GM23338 (cell line): ENCODE data around the gene SORBS1.

Experiments used
- CREB1 ChIP-seq: fragments of 250-450 bp; sonication (Bioruptor Pico); IDR thresholded peaks from 2 replicates; pipeline ENCODE4 v1.5.0; 2020; ENCODE audit warnings: low read depth, mild to moderate bottlenecking, moderate library complexity
- EZH2 ChIP-seq: fragments of 200-600 bp; sonication (generic); IDR thresholded peaks from one replicate; pipeline ENCODE4 v1.8.0; 2017; ENCODE audit warnings: antibody characterized with exemption, mild to moderate bottlenecking, low read depth; ENCODE audit not compliant: unreplicated experiment
- EZH2phosphoT487 ChIP-seq: fragments of 200-600 bp; sonication (generic); IDR thresholded peaks from one replicate; pipeline ENCODE4 v1.8.1; 2018; ENCODE audit warnings: antibody characterized with exemption; ENCODE audit not compliant: unreplicated experiment
- JUNB ChIP-seq: IDR thresholded peaks from one replicate; pipeline ENCODE4 v1.6.1; 2016; ENCODE audit warnings: antibody characterized with exemption; ENCODE audit not compliant: unreplicated experiment
- NANOG ChIP-seq: IDR thresholded peaks from 2 replicates; pipeline ENCODE4 v1.6.1; 2016; ENCODE audit warnings: antibody characterized with exemption, borderline replicate concordance
- POLR2AphosphoS5 ChIP-seq: IDR thresholded peaks from 2 replicates; pipeline ENCODE4 v1.6.1; 2016; ENCODE audit warnings: antibody characterized with exemption, low read depth
- STAT1 ChIP-seq: IDR thresholded peaks from one replicate; pipeline ENCODE4 v1.6.1; 2016; ENCODE audit warnings: antibody characterized with exemption; ENCODE audit not compliant: unreplicated experiment
- ZNF114 ChIP-seq: fragments of 250-450 bp; sonication (Bioruptor Pico); IDR thresholded peaks from 2 replicates; pipeline ENCODE4 v1.5.0; 2020; ENCODE audit warnings: mild to moderate bottlenecking, moderate library complexity
- ZNF331 ChIP-seq: fragments of 250-450 bp; sonication (Bioruptor Pico); IDR thresholded peaks from 2 replicates; pipeline ENCODE4 v1.5.0; 2020; ENCODE audit warnings: low read depth, mild to moderate bottlenecking, moderate library complexity
- TF ChIP-seq, protein P1 (sequence below): IDR thresholded peaks from one replicate; pipeline ENCODE4 v1.6.1; 2018; ENCODE audit warnings: antibody characterized with exemption; ENCODE audit not compliant: unreplicated experiment
- TF ChIP-seq, protein P2 (sequence below), 2 experiments: fragments of 200-600 bp in 1 of 2; sonication (generic) in 1 of 2; conservative IDR thresholded peaks; 2 replicates each; pipeline versions ENCODE4 v1.5.1 to v1.6.1; 2016 to 2017; ENCODE audit warnings: antibody characterized with exemption in 2 of 2, low read depth in 2 of 2, mild to moderate bottlenecking in 2 of 2, moderate library complexity in 1 of 2

DNA sequence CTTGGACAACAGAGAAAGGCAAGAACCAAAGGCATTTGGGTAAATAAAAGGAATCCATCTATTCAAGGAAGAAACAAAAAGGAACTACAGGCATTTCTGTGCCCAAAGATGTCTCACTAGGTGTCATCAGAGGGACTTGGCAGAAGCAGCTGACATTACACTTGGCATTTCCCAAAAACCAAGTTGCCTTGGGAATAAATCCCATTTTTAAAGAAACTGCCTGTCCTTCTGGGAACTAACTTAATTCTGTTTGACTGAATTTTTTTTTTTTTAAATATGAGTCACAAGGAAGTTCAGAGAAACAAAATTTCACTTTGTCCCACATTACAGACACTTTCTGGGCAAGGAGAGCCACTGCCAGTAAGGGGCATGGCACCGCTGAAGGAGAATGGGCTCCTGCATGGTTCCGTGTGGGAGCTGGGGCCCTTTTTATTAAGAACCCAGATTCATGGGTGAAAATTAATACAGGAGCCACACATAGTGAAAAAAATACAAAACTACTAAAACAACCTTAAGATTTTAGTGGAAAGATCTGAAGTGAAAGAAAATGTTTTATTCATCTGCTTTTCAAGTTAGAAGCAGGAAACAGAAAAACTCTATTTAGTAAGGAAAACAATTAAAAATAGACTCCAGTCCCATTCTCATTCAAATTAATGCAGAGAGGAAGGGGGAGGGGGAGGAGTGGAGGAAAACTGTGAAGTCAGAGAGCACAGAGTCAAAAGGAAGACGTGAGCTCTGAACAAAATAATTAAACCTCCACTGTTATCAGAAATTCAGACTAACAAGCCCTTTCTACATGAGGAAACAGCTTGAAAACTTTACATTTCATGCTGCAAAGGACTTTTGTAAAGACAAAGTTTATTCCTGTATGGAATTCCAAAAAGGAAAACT lies 151.9 kb downstream of the SORBS1 start:
- TF ChIP-seq, protein P1, sequence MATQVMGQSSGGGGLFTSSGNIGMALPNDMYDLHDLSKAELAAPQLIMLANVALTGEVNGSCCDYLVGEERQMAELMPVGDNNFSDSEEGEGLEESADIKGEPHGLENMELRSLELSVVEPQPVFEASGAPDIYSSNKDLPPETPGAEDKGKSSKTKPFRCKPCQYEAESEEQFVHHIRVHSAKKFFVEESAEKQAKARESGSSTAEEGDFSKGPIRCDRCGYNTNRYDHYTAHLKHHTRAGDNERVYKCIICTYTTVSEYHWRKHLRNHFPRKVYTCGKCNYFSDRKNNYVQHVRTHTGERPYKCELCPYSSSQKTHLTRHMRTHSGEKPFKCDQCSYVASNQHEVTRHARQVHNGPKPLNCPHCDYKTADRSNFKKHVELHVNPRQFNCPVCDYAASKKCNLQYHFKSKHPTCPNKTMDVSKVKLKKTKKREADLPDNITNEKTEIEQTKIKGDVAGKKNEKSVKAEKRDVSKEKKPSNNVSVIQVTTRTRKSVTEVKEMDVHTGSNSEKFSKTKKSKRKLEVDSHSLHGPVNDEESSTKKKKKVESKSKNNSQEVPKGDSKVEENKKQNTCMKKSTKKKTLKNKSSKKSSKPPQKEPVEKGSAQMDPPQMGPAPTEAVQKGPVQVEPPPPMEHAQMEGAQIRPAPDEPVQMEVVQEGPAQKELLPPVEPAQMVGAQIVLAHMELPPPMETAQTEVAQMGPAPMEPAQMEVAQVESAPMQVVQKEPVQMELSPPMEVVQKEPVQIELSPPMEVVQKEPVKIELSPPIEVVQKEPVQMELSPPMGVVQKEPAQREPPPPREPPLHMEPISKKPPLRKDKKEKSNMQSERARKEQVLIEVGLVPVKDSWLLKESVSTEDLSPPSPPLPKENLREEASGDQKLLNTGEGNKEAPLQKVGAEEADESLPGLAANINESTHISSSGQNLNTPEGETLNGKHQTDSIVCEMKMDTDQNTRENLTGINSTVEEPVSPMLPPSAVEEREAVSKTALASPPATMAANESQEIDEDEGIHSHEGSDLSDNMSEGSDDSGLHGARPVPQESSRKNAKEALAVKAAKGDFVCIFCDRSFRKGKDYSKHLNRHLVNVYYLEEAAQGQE, result no peak
- TF ChIP-seq, protein P2, sequence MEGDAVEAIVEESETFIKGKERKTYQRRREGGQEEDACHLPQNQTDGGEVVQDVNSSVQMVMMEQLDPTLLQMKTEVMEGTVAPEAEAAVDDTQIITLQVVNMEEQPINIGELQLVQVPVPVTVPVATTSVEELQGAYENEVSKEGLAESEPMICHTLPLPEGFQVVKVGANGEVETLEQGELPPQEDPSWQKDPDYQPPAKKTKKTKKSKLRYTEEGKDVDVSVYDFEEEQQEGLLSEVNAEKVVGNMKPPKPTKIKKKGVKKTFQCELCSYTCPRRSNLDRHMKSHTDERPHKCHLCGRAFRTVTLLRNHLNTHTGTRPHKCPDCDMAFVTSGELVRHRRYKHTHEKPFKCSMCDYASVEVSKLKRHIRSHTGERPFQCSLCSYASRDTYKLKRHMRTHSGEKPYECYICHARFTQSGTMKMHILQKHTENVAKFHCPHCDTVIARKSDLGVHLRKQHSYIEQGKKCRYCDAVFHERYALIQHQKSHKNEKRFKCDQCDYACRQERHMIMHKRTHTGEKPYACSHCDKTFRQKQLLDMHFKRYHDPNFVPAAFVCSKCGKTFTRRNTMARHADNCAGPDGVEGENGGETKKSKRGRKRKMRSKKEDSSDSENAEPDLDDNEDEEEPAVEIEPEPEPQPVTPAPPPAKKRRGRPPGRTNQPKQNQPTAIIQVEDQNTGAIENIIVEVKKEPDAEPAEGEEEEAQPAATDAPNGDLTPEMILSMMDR (conservative IDR thresholded peaks at IDR 0.05; ENCODE audit: low read depth in 2 of 2), result no peak
- TF ChIP-seq ZNF114 (CRISPR knock-in tag) (no peak), JUNB (no peak), POLR2AphosphoS5 (no peak), NANOG (peak; percentile 33; the same call in 1 of the 2 replicates), STAT1 (no peak), EZH2 (no peak), ZNF331 (CRISPR knock-in tag) (no peak), CREB1 (CRISPR knock-in tag) (no peak), EZH2phosphoT487 (no peak)
